Neural progenitor cell (in vitro differentiated cells): ENCODE results near the gene ABHD2. TPM values are rescaled to one million over a fixed set of nuclear protein-coding genes. Genes with fewer than 3 reads are reported as not detected.
"Not testable (repeated sequence)": the region's sequence is repeated elsewhere in the genome, so short reads cannot be mapped to it uniquely, and the experiment has no call there.

Experiments
- DNase-seq: peaks from one replicate; pipeline ENCODE4 v3.0.0-alpha.2; 2016; ENCODE audit warnings: low spot score
- H2AFZ ChIP-seq: fragments of 200-600 bp; sonication (generic); replicated peaks from 2 replicates; pipeline ENCODE4 v1.6.1; 2016; ENCODE audit warnings: antibody characterized with exemption
- H3F3A ChIP-seq: fragments of 200-600 bp; sonication (generic); 2 replicates; pipeline ENCODE4 v1.6.1; 2016; ENCODE audit warnings: antibody characterized with exemption, low read depth
- H3K27ac ChIP-seq: fragments of 200-600 bp; sonication (generic); 2 replicates; pipeline ENCODE4 v1.5.1; 2016; ENCODE audit warnings: mild to moderate bottlenecking
- H3K27me3 ChIP-seq: fragments of 200-600 bp; sonication (generic); 2 replicates; pipeline ENCODE4 v1.6.1; 2016; ENCODE audit warnings: mild to moderate bottlenecking, moderate library complexity
- H3K36me3 ChIP-seq: fragments of 200-600 bp; sonication (generic); 2 replicates; pipeline ENCODE4 v1.5.1; 2016
- H3K4me1 ChIP-seq: fragments of 200-600 bp; sonication (generic); 2 replicates; pipeline ENCODE4 v1.6.1; 2016; ENCODE audit warnings: mixed run types
- H3K4me2 ChIP-seq: fragments of 200-600 bp; sonication (generic); 2 replicates; pipeline ENCODE4 v1.6.1; 2016
- H3K4me3 ChIP-seq: fragments of 200-600 bp; sonication (generic); 2 replicates; pipeline ENCODE4 v1.5.1; 2016
- H3K79me2 ChIP-seq: fragments of 200-600 bp; sonication (generic); 2 replicates; pipeline ENCODE4 v1.6.1; 2016; ENCODE audit warnings: low read depth
- H3K9ac ChIP-seq: fragments of 200-600 bp; sonication (generic); 2 replicates; pipeline ENCODE4 v1.6.1; 2016
- H3K9me3 ChIP-seq: fragments of 200-600 bp; sonication (generic); 2 replicates; pipeline ENCODE4 v1.5.1; 2016; ENCODE audit warnings: low read depth
- H4K20me1 ChIP-seq: fragments of 200-600 bp; sonication (generic); 2 replicates; pipeline ENCODE4 v1.6.1; 2016; ENCODE audit warnings: low read depth
- H3K27ac Mint-ChIP-seq: 3 replicates; pipeline ENCODE4 v1.8.0; 2021; ENCODE audit warnings: mixed read lengths
- H3K27me3 Mint-ChIP-seq: 2 replicates; pipeline ENCODE4 v1.8.0; 2022; ENCODE audit warnings: low read depth, mild to moderate bottlenecking, inconsistent platforms, moderate library complexity, mixed read lengths; ENCODE audit not compliant: insufficient read depth
- H3K36me3 Mint-ChIP-seq: 3 replicates; pipeline ENCODE4 v1.8.0; 2021; ENCODE audit warnings: mixed read lengths
- H3K4me1 Mint-ChIP-seq: 3 replicates; pipeline ENCODE4 v1.8.0; 2021; ENCODE audit warnings: mixed read lengths
- H3K4me3 Mint-ChIP-seq: 3 replicates; pipeline ENCODE4 v1.8.0; 2021; ENCODE audit warnings: mild to moderate bottlenecking, moderate library complexity, mixed read lengths
- H3K9me3 Mint-ChIP-seq: 3 replicates; pipeline ENCODE4 v1.8.0; 2020; ENCODE audit warnings: mixed read lengths
- CTCF ChIP-seq: fragments of 200-600 bp; sonication (generic); IDR thresholded peaks from 2 replicates; pipeline ENCODE4 v1.5.1; 2017; ENCODE audit warnings: antibody characterized with exemption, mild to moderate bottlenecking
- EZH2 ChIP-seq: fragments of 200-600 bp; sonication (generic); IDR thresholded peaks from 2 replicates; pipeline ENCODE4 v1.6.1; 2017; ENCODE audit warnings: antibody characterized with exemption, mild to moderate bottlenecking, moderate library complexity
- EZH2phosphoT487 ChIP-seq: fragments of 200-600 bp; sonication (generic); IDR thresholded peaks from 2 replicates; pipeline ENCODE4 v1.6.1; 2017; ENCODE audit warnings: antibody characterized with exemption
- total RNA-seq: library from RNA; depleted of rRNA; stranded (reverse); fragments of >200 nt; gene quantifications from 2 replicates; pipeline ENCODE4 v1.2.3, GENCODE V29; 2015; ENCODE audit warnings: low replicate concordance

Gene ABHD2
- total RNA-seq, 1 donor from 2014 or later = 10.9 TPM

GRCh38 chr15:89131731-89132130, 43.5 kb downstream of the ABHD2 start:
- Histone ChIP-seq H2AFZ (no peak overlapping the region), H3K27me3 (no peaks in the 10 kb centered on the region), H3K27ac (no peak overlapping the region), H3K9me3 (no peaks in the 10 kb centered on the region), H3K4me1 (no peaks in the 10 kb centered on the region), H3F3A (no peaks in the 10 kb centered on the region), H3K9ac (no peak overlapping the region), H3K36me3 (no peaks in the 10 kb centered on the region), H3K4me2 (no peak overlapping the region), H4K20me1 (no peaks in the 10 kb centered on the region), H3K4me3 (no peak overlapping the region), H3K79me2 (no peaks in the 10 kb centered on the region)
- Mint-ChIP-seq H3K4me3 (no peak overlapping the region), H3K36me3 (peaks cover 9% of the 10 kb centered on the region), H3K27ac (no peak overlapping the region), H3K27me3 (no peaks in the 10 kb centered on the region), H3K9me3 (no peaks in the 10 kb centered on the region), H3K4me1 (no peaks in the 10 kb centered on the region)
- no peak for DNase-seq
- TF ChIP-seq EZH2phosphoT487 = no peak
- TF ChIP-seq CTCF = no peak
- no peak for TF ChIP-seq EZH2

GRCh38 chr15:89132611-89133507, 44.6 kb downstream of the ABHD2 start:
- H3K4me3 Mint-ChIP-seq = no peak overlapping the region
- DNase-seq = no peak
- Histone ChIP-seq H3K27ac (no peak overlapping the region), H4K20me1 (no peaks in the 10 kb centered on the region), H3K79me2 (no peaks in the 10 kb centered on the region), H3K9me3 (no peaks in the 10 kb centered on the region), H3K27me3 (no peaks in the 10 kb centered on the region), H3F3A (no peaks in the 10 kb centered on the region), H3K36me3 (no peaks in the 10 kb centered on the region), H3K4me2 (no peak overlapping the region), H2AFZ (no peak overlapping the region), H3K4me1 (no peaks in the 10 kb centered on the region), H3K9ac (no peak overlapping the region), H3K4me3 (no peak overlapping the region)
- H3K36me3 Mint-ChIP-seq = peaks cover 9% of the 10 kb centered on the region
- TF ChIP-seq CTCF = no peak
- no peak for TF ChIP-seq EZH2phosphoT487
- TF ChIP-seq EZH2 = no peak
- peaks cover 2% of the 10 kb centered on the region for H3K27me3 Mint-ChIP-seq
- no peaks in the 10 kb centered on the region for H3K9me3 Mint-ChIP-seq
- no peaks in the 10 kb centered on the region for H3K4me1 Mint-ChIP-seq
- no peak overlapping the region for H3K27ac Mint-ChIP-seq

- H3K36me3 ChIP-seq, H3K27ac Mint-ChIP-seq, H3F3A ChIP-seq, H3K27ac ChIP-seq, H3K4me1 Mint-ChIP-seq, H3K79me2 ChIP-seq, H3K9me3 ChIP-seq, H3K4me3 ChIP-seq, H3K4me3 Mint-ChIP-seq, DNase-seq, H3K9ac ChIP-seq, H3K4me1 ChIP-seq, H3K4me2 ChIP-seq, H3K9me3 Mint-ChIP-seq, H3K27me3 Mint-ChIP-seq, H3K27me3 ChIP-seq, H2AFZ ChIP-seq, H4K20me1 ChIP-seq, H3K36me3 Mint-ChIP-seq: not testable (repeated sequence)
These were observed 47.3 kb downstream of the ABHD2 start for GRCh38 chr15:89135387-89136077.
